Measurements from ENCODE around the gene MAP2K5. TPM values are rescaled to one million over a fixed set of nuclear protein-coding genes. Genes with fewer than 3 reads are reported as not detected.

Gene MAP2K5
- total RNA-seq, 2 donors from 2014 or later, result 10.7 to 15.7 TPM

GRCh38 chr15:67805008-67805665 lies 262.6 kb downstream of the MAP2K5 start:
- H3K4me3 ChIP-seq, result no peak overlapping the region
- intact Hi-C loops (cut with DNase I), result no loop called here
- no peaks in the 10 kb centered on the region for H3K4me1 ChIP-seq (replicated peaks)
- H3K27ac ChIP-seq, result no peak overlapping the region
- no peak for DNase-seq (ENCODE audit: low spot score)
- H3K27me3 ChIP-seq (replicated peaks; ENCODE audit: insufficient read depth), result no peaks in the 10 kb centered on the region
- TF ChIP-seq POLR2A (IDR thresholded peaks at IDR 0.05), result no peak
- TF ChIP-seq CTCF (IDR thresholded peaks at IDR 0.05), result no peak
- no peak for TF ChIP-seq POLR2AphosphoS5 (IDR thresholded peaks at IDR 0.05)
- 84% methylated on average over 17 of the region's 17 CpGs for WGBS
- no peaks in the 10 kb centered on the region for H3K9me3 ChIP-seq
- peaks cover 0 to 4% of the 10 kb centered on the region in 2 donors for H3K36me3 ChIP-seq

- intact Hi-C loops (cut with DNase I), result no loop called here
- TF ChIP-seq POLR2A (IDR thresholded peaks at IDR 0.05) (no peak), POLR2AphosphoS5 (IDR thresholded peaks at IDR 0.05) (no peak)
- no peaks in the 10 kb centered on the region for H3K4me1 ChIP-seq (replicated peaks)
- peaks cover 0 to 4% of the 10 kb centered on the region in 2 donors for H3K36me3 ChIP-seq
- no peaks in the 10 kb centered on the region for H3K27me3 ChIP-seq (replicated peaks; ENCODE audit: insufficient read depth)
- H3K4me3 ChIP-seq, result no peak overlapping the region
- 70% methylated on average over 16 of the region's 16 CpGs for WGBS
- H3K9me3 ChIP-seq, result no peaks in the 10 kb centered on the region
- no peak overlapping the region for H3K27ac ChIP-seq
- DNase-seq (ENCODE audit: low spot score), result no peak
Measured at GRCh38 chr15:67805666-67806516, 263.4 kb downstream of the MAP2K5 start.

GRCh38 chr15:67806536-67806935 lies 264.0 kb downstream of the MAP2K5 start:
- WGBS, result 92% methylated on average over 18 of the region's 18 CpGs
- Histone ChIP-seq H3K4me3 (no peak overlapping the region), H3K36me3 (peaks cover 0 to 4% of the 10 kb centered on the region in 2 donors), H3K4me1 (replicated peaks) (no peaks in the 10 kb centered on the region), H3K27ac (no peak overlapping the region), H3K9me3 (no peaks in the 10 kb centered on the region), H3K27me3 (replicated peaks; ENCODE audit: insufficient read depth) (no peaks in the 10 kb centered on the region)
- intact Hi-C loops (cut with DNase I), result no loop called here
- no peak for DNase-seq (ENCODE audit: low spot score)
- TF ChIP-seq CTCF (IDR thresholded peaks at IDR 0.05), result no peak
- no peak for TF ChIP-seq POLR2AphosphoS5 (IDR thresholded peaks at IDR 0.05)
- no peak for TF ChIP-seq POLR2A (IDR thresholded peaks at IDR 0.05)

GRCh38 chr15:67807141-67807540 lies 264.6 kb downstream of the MAP2K5 start:
- Histone ChIP-seq H3K27me3 (replicated peaks; ENCODE audit: insufficient read depth) (no peaks in the 10 kb centered on the region), H3K4me3 (no peak overlapping the region), H3K27ac (no peak overlapping the region), H3K9me3 (no peaks in the 10 kb centered on the region), H3K36me3 (peaks cover 0 to 4% of the 10 kb centered on the region in 2 donors), H3K4me1 (replicated peaks) (no peaks in the 10 kb centered on the region)
- TF ChIP-seq CTCF (IDR thresholded peaks at IDR 0.05) (no peak), POLR2A (IDR thresholded peaks at IDR 0.05) (no peak), POLR2AphosphoS5 (IDR thresholded peaks at IDR 0.05) (no peak)
- intact Hi-C loops (cut with DNase I), result no loop called here
- 97% methylated on average over 4 of the region's 5 CpGs for WGBS
- no peak for DNase-seq (ENCODE audit: low spot score)

- Histone ChIP-seq H3K4me3 (no peak overlapping the region), H3K36me3 (peaks cover 0 to 4% of the 10 kb centered on the region in 2 donors), H3K4me1 (replicated peaks) (no peaks in the 10 kb centered on the region), H3K27ac (no peak overlapping the region), H3K9me3 (no peaks in the 10 kb centered on the region), H3K27me3 (replicated peaks; ENCODE audit: insufficient read depth) (no peaks in the 10 kb centered on the region)
- intact Hi-C loops (cut with DNase I), result no loop called here
- WGBS, result 97% methylated on average over 7 of the region's 7 CpGs
- TF ChIP-seq POLR2AphosphoS5 (IDR thresholded peaks at IDR 0.05), result no peak
- TF ChIP-seq CTCF (IDR thresholded peaks at IDR 0.05), result no peak
- TF ChIP-seq POLR2A (IDR thresholded peaks at IDR 0.05), result no peak
- DNase-seq (ENCODE audit: low spot score), result no peak
Measured at GRCh38 chr15:67807836-67808235, 265.3 kb downstream of the MAP2K5 start.
